NOMO-1 treated with dmso at 0.1 percent for 144 hours (cell line): ENCODE results near the gene PANK3.

Experiments
- DNase-seq: peaks from one replicate; lab custom pipeline; 2025; ENCODE audit not compliant: unreplicated experiment; lab: John Stamatoyannopoulos, UW

PANK3 gene

GRCh38 chr5:168578538-168579487 lies at the start of gene PANK3:
Gene PANK3, minus strand, starts transcription at chr5:168579368. Its CDS starts 85 bp downstream, at chr5:168579283.
- peak; percentile 68 for DNase-seq

DNA sequence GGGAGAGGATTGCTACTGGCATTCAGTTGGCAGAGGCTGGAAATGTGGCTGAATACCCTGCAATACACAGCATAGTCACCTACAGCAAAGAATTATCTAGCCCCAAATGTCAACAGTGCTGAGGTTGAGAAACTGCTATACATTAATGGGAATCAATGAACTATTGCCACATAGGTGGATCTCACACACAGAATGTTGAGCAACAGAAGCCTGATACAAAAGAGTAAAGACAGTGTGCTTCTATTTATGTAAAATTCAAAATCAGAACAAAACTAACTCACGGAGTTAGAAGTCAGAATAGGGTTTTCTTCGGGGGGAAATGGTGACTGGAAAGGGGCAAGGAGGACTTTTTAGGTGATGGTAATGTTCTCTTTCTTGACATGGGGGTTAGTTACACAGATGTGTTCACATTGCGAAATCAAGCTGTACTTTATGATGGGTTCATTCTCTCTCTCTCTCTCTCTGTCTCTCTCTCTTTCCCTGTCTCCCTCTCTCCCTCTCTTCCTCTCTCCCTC lies 45.7 kb upstream of the PANK3 start:
- peak; percentile 41 for DNase-seq

DNA sequence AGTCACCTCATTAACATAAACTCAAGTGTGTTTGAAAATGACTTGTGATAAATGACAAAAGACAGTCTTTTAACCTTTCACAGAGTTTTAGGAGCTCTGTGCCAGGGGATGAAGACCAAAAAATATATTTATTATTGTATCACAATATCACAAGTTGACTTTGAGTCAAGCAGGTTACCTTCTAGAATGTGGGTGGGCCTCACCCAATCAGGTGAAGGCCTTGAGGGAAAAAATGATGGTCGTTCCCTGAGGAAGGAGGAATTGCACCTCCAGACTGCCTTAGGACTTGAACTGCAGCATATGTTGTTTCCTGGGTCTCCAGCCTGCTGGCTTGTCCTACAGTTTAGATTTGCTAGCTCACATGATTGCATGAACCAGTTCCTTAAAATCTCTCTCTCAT lies 41.6 kb upstream of the PANK3 start:
- DNase-seq = no peak

- DNase-seq = no peak
Observed at GRCh38 chr5:168614661-168615060, 35.5 kb upstream of the PANK3 start.

GRCh38 chr5:168613996-168614395 lies 34.8 kb upstream of the PANK3 start:
- no peak for DNase-seq

DNA sequence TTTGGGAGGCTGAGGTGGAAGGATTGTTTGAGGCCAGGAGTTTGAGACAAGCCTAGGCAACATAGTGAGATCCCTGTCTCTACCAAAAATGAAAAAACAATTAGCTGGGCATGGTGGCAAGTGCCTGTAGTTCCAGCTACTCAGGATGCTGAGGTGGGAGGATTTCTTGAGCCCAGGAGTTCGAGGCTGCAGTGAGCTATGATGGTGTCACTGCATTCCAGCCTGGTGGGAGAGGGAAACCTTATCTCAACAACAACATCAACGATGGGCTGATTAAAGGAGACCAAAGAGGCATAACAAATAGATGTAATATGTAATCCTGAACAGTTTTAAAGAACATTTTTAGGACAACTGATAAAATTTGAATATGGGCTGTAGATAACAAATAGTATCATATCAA lies 34.2 kb upstream of the PANK3 start:
- no peak for DNase-seq

DNA sequence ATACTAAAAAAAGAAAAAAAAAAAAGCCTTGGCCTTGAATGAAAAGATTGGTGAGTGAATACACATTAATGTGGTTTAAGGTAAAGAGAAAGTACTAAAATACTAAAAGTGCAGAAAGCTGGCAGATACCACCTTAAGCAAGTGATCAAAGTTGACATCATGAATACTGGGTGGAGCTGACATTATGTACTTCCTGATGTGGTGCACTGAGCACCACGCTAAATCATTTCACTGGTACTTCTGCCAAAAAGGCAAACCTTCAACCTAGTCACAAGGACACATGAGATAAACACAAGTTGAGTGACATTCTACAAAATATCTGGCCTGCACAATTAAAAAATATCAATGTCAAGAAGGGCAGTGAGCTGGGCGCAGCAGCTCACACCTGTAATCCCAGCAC lies 33.8 kb upstream of the PANK3 start:
- no peak for DNase-seq

GRCh38 chr5:168612123-168612522 lies 33.0 kb upstream of the PANK3 start:
- no peak for DNase-seq

GRCh38 chr5:168611165-168611564 lies 32.0 kb upstream of the PANK3 start:
- no peak for DNase-seq

GRCh38 chr5:168609806-168610482 lies 30.8 kb upstream of the PANK3 start:
- no peak for DNase-seq

- DNase-seq = no peak
Observed at GRCh38 chr5:168608821-168609220, 29.7 kb upstream of the PANK3 start.

- no peak for DNase-seq
Observed at GRCh38 chr5:168608386-168608785, 29.2 kb upstream of the PANK3 start.

DNA sequence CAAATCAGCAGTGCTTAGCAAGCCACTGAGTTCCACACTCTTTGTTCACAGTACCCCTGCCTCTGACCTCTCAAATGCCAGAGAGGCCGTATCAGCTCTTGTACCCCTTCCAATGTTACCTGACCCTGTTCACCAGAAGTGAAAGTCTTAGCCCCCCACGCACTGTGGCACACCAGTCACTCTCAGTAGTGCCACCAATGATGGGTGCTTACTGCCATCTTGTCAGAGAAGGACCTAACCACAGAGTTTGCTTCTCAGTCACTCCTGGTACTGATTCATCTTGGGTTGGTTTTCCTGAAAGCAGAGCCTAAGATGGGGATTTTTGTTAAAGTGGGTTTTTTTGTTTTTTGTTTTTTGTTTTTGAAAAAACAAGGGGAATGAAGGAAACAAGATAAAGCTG lies 28.8 kb upstream of the PANK3 start:
- no peak for DNase-seq

DNA sequence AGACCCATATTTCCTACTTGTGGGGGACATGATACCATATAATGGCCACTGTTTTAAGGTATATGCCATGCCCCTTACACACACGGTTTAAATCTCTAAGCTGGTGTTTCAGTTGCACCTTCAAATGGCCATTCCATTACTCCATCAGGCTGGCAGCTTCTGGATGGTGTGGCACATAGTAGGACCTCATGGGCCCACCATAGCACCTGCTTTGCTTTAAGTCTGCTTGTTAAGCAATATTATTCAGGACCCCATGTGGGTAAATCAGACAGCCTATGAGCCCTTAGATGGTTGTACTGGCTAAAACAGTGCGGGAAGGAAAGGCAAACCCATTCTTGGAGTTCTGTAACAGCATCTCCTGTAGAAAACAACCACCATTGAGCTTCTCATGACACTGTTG lies 27.4 kb upstream of the PANK3 start:
- no peak for DNase-seq

DNA sequence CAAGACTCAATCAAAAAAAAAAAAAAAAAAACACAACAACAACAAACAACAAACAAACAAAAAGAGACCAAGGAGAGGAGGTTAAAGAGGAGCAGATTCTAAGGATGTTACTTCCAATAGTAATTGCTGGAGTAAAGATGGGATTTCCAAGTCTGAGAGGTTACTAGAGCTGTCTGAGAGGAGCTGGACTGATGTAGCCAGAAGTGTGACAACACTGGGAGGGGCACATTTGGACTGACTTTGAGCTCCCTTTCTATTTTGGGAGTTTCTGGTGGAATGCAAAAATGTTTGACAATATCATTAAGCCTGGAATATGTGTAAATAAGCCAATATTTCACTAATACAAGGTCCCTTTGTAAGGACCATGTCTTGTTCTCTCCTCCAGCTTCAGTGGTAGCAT lies 25.3 kb upstream of the PANK3 start:
- DNase-seq = no peak

GRCh38 chr5:168603746-168604145 lies 24.6 kb upstream of the PANK3 start:
- no peak for DNase-seq

- no peak for DNase-seq
Observed at GRCh38 chr5:168602517-168602916, 23.3 kb upstream of the PANK3 start.

- no peak for DNase-seq
Observed at GRCh38 chr5:168601972-168602371, 22.8 kb upstream of the PANK3 start.

- DNase-seq = no peak
Observed at GRCh38 chr5:168600409-168600808, 21.2 kb upstream of the PANK3 start.

DNA sequence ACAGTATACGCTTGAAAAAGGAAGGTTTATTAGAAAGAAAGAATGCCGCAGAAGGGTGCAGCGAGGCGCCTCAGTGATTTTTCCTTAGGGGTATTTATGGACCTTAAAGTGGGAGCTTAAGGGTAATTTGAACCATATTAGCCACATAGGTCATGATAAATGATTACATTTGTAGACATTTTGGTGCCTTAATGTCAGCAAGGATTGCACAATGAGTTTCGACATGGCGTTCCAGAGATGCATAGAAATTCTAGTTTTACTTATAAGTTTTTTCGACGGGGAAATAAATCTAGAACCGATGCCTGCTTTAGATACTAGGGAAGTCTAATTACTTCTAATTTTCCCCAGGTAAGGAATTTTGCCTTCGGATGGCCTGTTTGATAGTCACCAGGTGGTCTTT lies 20.7 kb upstream of the PANK3 start:
- DNase-seq = no peak

GRCh38 chr5:168598639-168599038 lies 19.5 kb upstream of the PANK3 start:
- no peak for DNase-seq

GRCh38 chr5:168596927-168597326 lies 17.8 kb upstream of the PANK3 start:
- DNase-seq = no peak
